CD4-positive, CD25-positive, alpha-beta regulatory T cell (primary cell): ENCODE measurements around the gene CRIP3. TPM values are rescaled to one million over a fixed set of nuclear protein-coding genes. Genes with fewer than 3 reads are reported as not detected.

ENCODE experiments used
- ATAC-seq, 2 donors: fragments of 150-1000 bp; cut with Tn5 transposase; one replicate each; pipeline ENCODE4 v1.10.0; 2021; ENCODE audit warnings: low read depth in 2 of 2, moderate number of reproducible peaks in 2 of 2, moderate library complexity in 1 of 2
- DNase-seq, 3 donors: peaks; one replicate each; pipeline versions ENCODE4 v3.0.0 to v3.0.0-alpha.2; 2012 to 2022; ENCODE audit warnings: mixed read lengths in 1 of 3
- H3K27ac ChIP-seq: one replicate; pipeline ENCODE4 v1.7.0; 2013; ENCODE audit warnings: mild to moderate bottlenecking, low read length; ENCODE audit not compliant: insufficient read depth, poor library complexity, severe bottlenecking
- H3K27me3 ChIP-seq: one replicate; pipeline ENCODE4 v1.7.0; 2013; ENCODE audit warnings: low read length; ENCODE audit not compliant: control insufficient read depth, insufficient read depth
- H3K36me3 ChIP-seq: one replicate; pipeline ENCODE4 v1.7.0; 2013; ENCODE audit warnings: mild to moderate bottlenecking, low read length, moderate library complexity; ENCODE audit not compliant: control insufficient read depth, insufficient read depth
- H3K4me1 ChIP-seq: 2 replicates; pipeline ENCODE4 v1.7.0; 2013; ENCODE audit warnings: mild to moderate bottlenecking, low read length; ENCODE audit not compliant: insufficient read depth, control insufficient read depth, poor library complexity, severe bottlenecking
- H3K4me3 ChIP-seq: one replicate; pipeline ENCODE4 v1.7.0; 2013; ENCODE audit warnings: low read depth, mild to moderate bottlenecking, low read length, moderate library complexity
- H3K9me3 ChIP-seq, 2 experiments: 1 replicate in 1 of 2; 2 replicates in 1 of 2; pipeline ENCODE4 v1.7.0; 2013; ENCODE audit warnings: low read length in 2 of 2, mild to moderate bottlenecking in 1 of 2, moderate library complexity in 1 of 2; ENCODE audit not compliant: control insufficient read depth in 2 of 2
- H3K27ac Mint-ChIP-seq, 3 donors: one replicate each; pipeline ENCODE4 v1.8.0; 2020 to 2022; ENCODE audit warnings: mild to moderate bottlenecking in 3 of 3, mixed read lengths in 3 of 3, moderate library complexity in 2 of 3
- H3K27me3 Mint-ChIP-seq: one replicate; pipeline ENCODE4 v1.8.0; 2022; ENCODE audit warnings: mild to moderate bottlenecking, mixed read lengths
- H3K36me3 Mint-ChIP-seq: one replicate; pipeline ENCODE4 v1.8.0; 2020; ENCODE audit warnings: mixed read lengths
- H3K4me1 Mint-ChIP-seq, 4 donors: one replicate each; pipeline ENCODE4 v1.8.0; 2020 to 2022; ENCODE audit warnings: mixed read lengths in 4 of 4, mild to moderate bottlenecking in 1 of 4
- H3K4me3 Mint-ChIP-seq, 4 donors: one replicate each; pipeline ENCODE4 v1.8.0; 2020 to 2022; ENCODE audit warnings: mild to moderate bottlenecking in 4 of 4, mixed read lengths in 4 of 4, moderate library complexity in 3 of 4
- H3K9me3 Mint-ChIP-seq, 7 donors: one replicate each; pipeline ENCODE4 v1.8.0; 2020 to 2022; ENCODE audit warnings: mixed read lengths in 7 of 7, mild to moderate bottlenecking in 3 of 7, moderate library complexity in 2 of 7
- polyA plus RNA-seq, 4 donors: library from polyadenylated mRNA; unstranded; fragments of 300-500 nt; fragmentation: Illumina TruSeq; gene quantifications; one replicate each; pipeline ENCODE4 v1.2.3, GENCODE V29; 2021
- total RNA-seq: library from RNA; stranded (reverse); gene quantifications from one replicate; pipeline ENCODE4 v1.2.3, GENCODE V29; 2022

Gene CRIP3
- total and polyA plus RNA-seq, 5 donors from 2014 or later: 0.35 to 3.8 TPM; not detected in 3

DNA sequence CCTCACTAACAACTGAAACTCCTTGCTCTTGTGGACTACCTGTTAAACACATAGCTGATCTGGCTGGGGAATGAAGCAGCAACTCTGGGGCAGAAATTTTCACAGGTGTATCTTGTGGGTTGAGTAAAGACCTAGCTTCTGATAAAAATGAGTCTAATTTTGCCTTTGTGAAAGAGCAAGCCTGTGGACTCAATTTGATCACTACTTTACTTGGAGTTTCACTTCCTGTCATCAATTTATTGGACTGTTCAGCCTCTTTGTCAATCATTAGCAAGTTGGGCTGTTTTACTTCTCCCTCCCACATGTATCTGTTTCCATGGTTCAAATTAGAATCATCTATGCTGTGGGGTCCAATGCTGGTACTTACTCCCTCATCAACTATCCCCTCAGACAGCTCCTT lies 29.6 kb upstream of the CRIP3 start:
- no peaks in the 10 kb centered on the region for H3K27me3 Mint-ChIP-seq
- H3K36me3 Mint-ChIP-seq: peaks cover 58% of the 10 kb centered on the region
- no peak overlapping the region for H3K27ac ChIP-seq
- no peaks in the 10 kb centered on the region for H3K27me3 ChIP-seq
- ATAC-seq: no peak
- peaks cover 7 to 23% (median 9%) of the 10 kb centered on the region in 4 donors for H3K4me1 Mint-ChIP-seq
- DNase-seq: peak in 1 of 3 donors; percentile 12
- no peaks in the 10 kb centered on the region for H3K9me3 ChIP-seq
- peaks cover 55% of the 10 kb centered on the region for H3K36me3 ChIP-seq
- H3K9me3 Mint-ChIP-seq: no peaks in the 10 kb centered on the region
- H3K4me3 Mint-ChIP-seq: no peak overlapping the region
- no peaks in the 10 kb centered on the region for H3K4me1 ChIP-seq
- H3K4me3 ChIP-seq: no peak overlapping the region
- peak overlapping the region; percentile 11 to 87 (median 72) for H3K27ac Mint-ChIP-seq

DNA sequence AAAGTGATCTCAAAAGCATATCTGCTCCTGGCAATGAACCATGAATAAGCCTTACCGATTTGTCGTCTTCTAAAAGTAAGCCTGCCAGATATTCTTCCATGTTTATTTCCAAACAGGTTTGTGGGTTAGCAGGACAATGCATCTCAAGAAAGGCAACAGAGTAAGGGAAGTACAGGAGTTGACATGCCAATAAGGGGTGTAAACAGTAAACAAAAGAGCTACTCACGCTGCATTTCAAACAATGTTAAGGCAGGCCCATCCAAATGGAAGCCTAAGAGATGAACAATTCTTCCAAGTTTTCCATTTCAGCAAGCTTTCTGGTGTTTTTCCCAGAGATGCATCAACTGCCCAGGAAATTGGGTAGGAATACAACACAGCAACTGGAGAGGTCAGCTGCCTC lies 27.8 kb upstream of the CRIP3 start:
- no peak overlapping the region for H3K4me3 Mint-ChIP-seq
- H3K27ac Mint-ChIP-seq: no peak overlapping the region
- Histone ChIP-seq H3K27ac (no peak overlapping the region), H3K27me3 (no peaks in the 10 kb centered on the region), H3K36me3 (peaks cover 37% of the 10 kb centered on the region), H3K4me3 (no peak overlapping the region), H3K4me1 (peaks cover 9% of the 10 kb centered on the region), H3K9me3 (no peaks in the 10 kb centered on the region)
- H3K9me3 Mint-ChIP-seq: no peaks in the 10 kb centered on the region
- H3K27me3 Mint-ChIP-seq: no peaks in the 10 kb centered on the region
- H3K4me1 Mint-ChIP-seq: peaks cover 13 to 23% (median 17%) of the 10 kb centered on the region in 4 donors
- ATAC-seq (no peak), DNase-seq (no peak)
- H3K36me3 Mint-ChIP-seq: peaks cover 43% of the 10 kb centered on the region

DNA sequence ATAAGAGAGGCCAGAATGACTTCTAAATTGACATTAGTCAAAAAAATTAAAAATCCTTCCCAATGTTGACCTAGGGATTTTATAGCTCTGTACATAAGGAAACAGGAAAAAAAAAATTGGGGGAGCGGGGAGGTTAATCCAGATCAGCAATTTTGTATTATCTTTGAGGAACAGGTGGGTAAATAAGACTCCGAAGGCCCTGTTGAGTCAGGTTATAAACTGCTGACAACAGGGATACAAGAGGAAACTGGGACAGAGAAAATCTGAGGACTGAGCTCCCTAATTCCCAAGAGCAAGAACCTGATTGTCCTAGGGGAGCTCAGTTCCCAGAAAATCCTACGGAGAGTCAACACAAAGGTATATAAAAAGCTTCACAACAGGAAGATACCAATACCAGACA lies 26.8 kb upstream of the CRIP3 start:
- no peak for DNase-seq
- H3K4me1 ChIP-seq: peaks cover 9% of the 10 kb centered on the region
- peak overlapping the region in 1 of 3 donors; percentile 17 for H3K27ac Mint-ChIP-seq
- no peaks in the 10 kb centered on the region for H3K9me3 Mint-ChIP-seq
- no peak overlapping the region for H3K4me3 Mint-ChIP-seq
- peaks cover 39% of the 10 kb centered on the region for H3K36me3 Mint-ChIP-seq
- peaks cover 13 to 27% (median 22%) of the 10 kb centered on the region in 4 donors for H3K4me1 Mint-ChIP-seq
- no peak overlapping the region for H3K4me3 ChIP-seq
- H3K27ac ChIP-seq: no peak overlapping the region
- no peaks in the 10 kb centered on the region for H3K27me3 ChIP-seq
- H3K27me3 Mint-ChIP-seq: no peaks in the 10 kb centered on the region
- H3K36me3 ChIP-seq: peaks cover 28% of the 10 kb centered on the region
- no peaks in the 10 kb centered on the region for H3K9me3 ChIP-seq
- ATAC-seq: no peak

GRCh38 chr6:43334466-43335095 lies 26.0 kb upstream of the CRIP3 start:
- Mint-ChIP-seq H3K27me3 (no peaks in the 10 kb centered on the region), H3K9me3 (no peaks in the 10 kb centered on the region), H3K4me1 (peaks cover 13 to 22% (median 22%) of the 10 kb centered on the region in 4 donors), H3K27ac (peak overlapping the region in 1 of 3 donors; percentile 76), H3K4me3 (no peak overlapping the region), H3K36me3 (peaks cover 30% of the 10 kb centered on the region)
- Histone ChIP-seq H3K27ac (no peak overlapping the region), H3K36me3 (peaks cover 19% of the 10 kb centered on the region), H3K9me3 (no peaks in the 10 kb centered on the region), H3K4me3 (no peak overlapping the region), H3K27me3 (no peaks in the 10 kb centered on the region), H3K4me1 (peaks cover 9% of the 10 kb centered on the region)
- DNase-seq (peak in 1 of 3 donors; percentile 18), ATAC-seq (no peak)

DNA sequence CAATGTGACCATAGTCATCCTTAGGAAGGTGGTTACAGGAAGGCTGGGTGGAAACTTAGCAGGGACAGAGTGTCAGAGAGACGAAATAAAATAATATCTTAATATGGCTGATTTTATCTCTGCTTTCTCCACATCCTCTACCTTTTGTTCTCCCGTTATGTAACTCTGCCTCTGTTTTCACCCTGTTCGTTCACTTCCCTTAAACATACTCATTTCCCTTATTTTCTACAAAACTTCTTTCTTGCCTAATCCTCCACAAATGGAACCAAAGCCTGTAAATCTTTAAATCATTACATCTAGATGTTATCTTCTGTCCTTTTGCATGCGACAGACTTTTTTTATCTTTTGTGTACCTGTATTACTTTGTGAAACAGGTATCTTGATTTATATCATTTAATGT lies 23.3 kb upstream of the CRIP3 start:
- H3K4me3 ChIP-seq: peak overlapping the region; percentile 39
- H3K27ac Mint-ChIP-seq: peak overlapping the region in 2 of 3 donors; percentile 56 to 81
- H3K27me3 ChIP-seq: no peaks in the 10 kb centered on the region
- peaks cover 9% of the 10 kb centered on the region for H3K4me1 ChIP-seq
- ATAC-seq (no peak), DNase-seq (no peak)
- no peaks in the 10 kb centered on the region for H3K9me3 ChIP-seq
- peaks cover 13 to 22% (median 18%) of the 10 kb centered on the region in 4 donors for H3K4me1 Mint-ChIP-seq
- H3K4me3 Mint-ChIP-seq: peak overlapping the region in 1 of 4 donors; percentile 1
- no peaks in the 10 kb centered on the region for H3K27me3 Mint-ChIP-seq
- H3K36me3 Mint-ChIP-seq: peaks cover 27% of the 10 kb centered on the region
- H3K27ac ChIP-seq: no peak overlapping the region
- H3K9me3 Mint-ChIP-seq: no peaks in the 10 kb centered on the region
- H3K36me3 ChIP-seq: peaks cover 3% of the 10 kb centered on the region

DNA sequence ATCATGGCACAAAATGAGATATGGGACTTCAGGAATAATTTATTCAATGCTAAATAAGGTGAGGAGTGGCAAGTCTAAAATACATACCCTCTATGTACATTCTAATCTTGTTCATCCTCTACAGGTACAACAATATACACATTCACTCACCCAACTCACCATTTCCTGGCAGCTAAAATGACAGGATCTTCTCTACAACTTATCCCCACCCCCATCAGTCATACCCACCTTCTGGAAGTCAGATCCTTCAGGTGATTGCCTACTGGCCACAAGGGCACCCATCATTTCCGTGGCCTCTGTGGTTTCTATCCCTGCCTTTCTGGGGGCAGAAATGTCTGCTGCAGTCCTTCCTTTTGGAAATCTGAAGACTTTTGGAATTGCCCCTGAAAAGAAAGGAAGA lies 22.8 kb upstream of the CRIP3 start:
- ATAC-seq (no peak), DNase-seq (peak in 1 of 3 donors; percentile 28)
- Histone ChIP-seq H3K9me3 (no peaks in the 10 kb centered on the region), H3K36me3 (peaks cover 3% of the 10 kb centered on the region), H3K4me1 (peaks cover 9% of the 10 kb centered on the region), H3K27ac (no peak overlapping the region), H3K27me3 (no peaks in the 10 kb centered on the region), H3K4me3 (peak overlapping the region; percentile 39)
- no peaks in the 10 kb centered on the region for H3K27me3 Mint-ChIP-seq
- H3K4me3 Mint-ChIP-seq: no peak overlapping the region
- peaks cover 13 to 22% (median 18%) of the 10 kb centered on the region in 4 donors for H3K4me1 Mint-ChIP-seq
- peaks cover 25% of the 10 kb centered on the region for H3K36me3 Mint-ChIP-seq
- H3K9me3 Mint-ChIP-seq: no peaks in the 10 kb centered on the region
- H3K27ac Mint-ChIP-seq: peak overlapping the region; percentile 56 to 81 (median 57)

DNA sequence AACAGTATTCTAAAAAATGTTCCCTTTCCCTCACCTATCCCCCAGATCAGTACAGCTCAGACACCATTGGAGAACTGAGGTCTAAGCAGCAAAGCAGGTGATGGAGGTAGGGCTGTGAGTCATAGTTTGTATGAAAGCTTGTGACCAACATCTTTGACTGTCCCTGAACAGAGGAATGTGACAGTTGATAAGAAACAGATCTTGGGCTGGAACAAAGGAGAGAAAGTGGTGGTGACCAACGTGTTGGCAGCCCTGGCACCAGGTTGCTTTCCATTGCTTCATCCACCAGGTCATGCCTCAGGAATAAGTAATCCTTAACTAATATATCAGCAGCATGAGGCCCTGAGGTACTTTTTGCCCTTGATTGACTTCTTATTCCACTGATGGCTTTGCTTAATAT lies 19.9 kb upstream of the CRIP3 start:
- Histone ChIP-seq H3K27ac (no peak overlapping the region), H3K36me3 (peaks cover 3% of the 10 kb centered on the region), H3K4me3 (no peak overlapping the region), H3K4me1 (peaks cover 9% of the 10 kb centered on the region), H3K9me3 (no peaks in the 10 kb centered on the region), H3K27me3 (no peaks in the 10 kb centered on the region)
- H3K4me3 Mint-ChIP-seq: no peak overlapping the region
- H3K36me3 Mint-ChIP-seq: peaks cover 30% of the 10 kb centered on the region
- DNase-seq (no peak), ATAC-seq (no peak)
- H3K4me1 Mint-ChIP-seq: peaks cover 6 to 18% (median 14%) of the 10 kb centered on the region in 4 donors
- no peaks in the 10 kb centered on the region for H3K27me3 Mint-ChIP-seq
- no peak overlapping the region for H3K27ac Mint-ChIP-seq
- H3K9me3 Mint-ChIP-seq: no peaks in the 10 kb centered on the region

- Histone ChIP-seq H3K4me1 (no peaks in the 10 kb centered on the region), H3K9me3 (no peaks in the 10 kb centered on the region), H3K36me3 (peaks cover 3% of the 10 kb centered on the region), H3K27ac (no peak overlapping the region), H3K4me3 (no peak overlapping the region), H3K27me3 (no peaks in the 10 kb centered on the region)
- DNase-seq (no peak), ATAC-seq (no peak)
- Mint-ChIP-seq H3K4me1 (peaks cover 0 to 4% (median under 1%) of the 10 kb centered on the region in 4 donors), H3K4me3 (no peak overlapping the region), H3K36me3 (peaks cover 24% of the 10 kb centered on the region), H3K27ac (no peak overlapping the region), H3K27me3 (no peaks in the 10 kb centered on the region), H3K9me3 (no peaks in the 10 kb centered on the region)
These were observed 17.2 kb upstream of the CRIP3 start for GRCh38 chr6:43325876-43326275.
